Measurements from ENCODE around the gene EXOC2.

Gene EXOC2, protein sequence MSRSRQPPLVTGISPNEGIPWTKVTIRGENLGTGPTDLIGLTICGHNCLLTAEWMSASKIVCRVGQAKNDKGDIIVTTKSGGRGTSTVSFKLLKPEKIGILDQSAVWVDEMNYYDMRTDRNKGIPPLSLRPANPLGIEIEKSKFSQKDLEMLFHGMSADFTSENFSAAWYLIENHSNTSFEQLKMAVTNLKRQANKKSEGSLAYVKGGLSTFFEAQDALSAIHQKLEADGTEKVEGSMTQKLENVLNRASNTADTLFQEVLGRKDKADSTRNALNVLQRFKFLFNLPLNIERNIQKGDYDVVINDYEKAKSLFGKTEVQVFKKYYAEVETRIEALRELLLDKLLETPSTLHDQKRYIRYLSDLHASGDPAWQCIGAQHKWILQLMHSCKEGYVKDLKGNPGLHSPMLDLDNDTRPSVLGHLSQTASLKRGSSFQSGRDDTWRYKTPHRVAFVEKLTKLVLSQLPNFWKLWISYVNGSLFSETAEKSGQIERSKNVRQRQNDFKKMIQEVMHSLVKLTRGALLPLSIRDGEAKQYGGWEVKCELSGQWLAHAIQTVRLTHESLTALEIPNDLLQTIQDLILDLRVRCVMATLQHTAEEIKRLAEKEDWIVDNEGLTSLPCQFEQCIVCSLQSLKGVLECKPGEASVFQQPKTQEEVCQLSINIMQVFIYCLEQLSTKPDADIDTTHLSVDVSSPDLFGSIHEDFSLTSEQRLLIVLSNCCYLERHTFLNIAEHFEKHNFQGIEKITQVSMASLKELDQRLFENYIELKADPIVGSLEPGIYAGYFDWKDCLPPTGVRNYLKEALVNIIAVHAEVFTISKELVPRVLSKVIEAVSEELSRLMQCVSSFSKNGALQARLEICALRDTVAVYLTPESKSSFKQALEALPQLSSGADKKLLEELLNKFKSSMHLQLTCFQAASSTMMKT

DNA sequence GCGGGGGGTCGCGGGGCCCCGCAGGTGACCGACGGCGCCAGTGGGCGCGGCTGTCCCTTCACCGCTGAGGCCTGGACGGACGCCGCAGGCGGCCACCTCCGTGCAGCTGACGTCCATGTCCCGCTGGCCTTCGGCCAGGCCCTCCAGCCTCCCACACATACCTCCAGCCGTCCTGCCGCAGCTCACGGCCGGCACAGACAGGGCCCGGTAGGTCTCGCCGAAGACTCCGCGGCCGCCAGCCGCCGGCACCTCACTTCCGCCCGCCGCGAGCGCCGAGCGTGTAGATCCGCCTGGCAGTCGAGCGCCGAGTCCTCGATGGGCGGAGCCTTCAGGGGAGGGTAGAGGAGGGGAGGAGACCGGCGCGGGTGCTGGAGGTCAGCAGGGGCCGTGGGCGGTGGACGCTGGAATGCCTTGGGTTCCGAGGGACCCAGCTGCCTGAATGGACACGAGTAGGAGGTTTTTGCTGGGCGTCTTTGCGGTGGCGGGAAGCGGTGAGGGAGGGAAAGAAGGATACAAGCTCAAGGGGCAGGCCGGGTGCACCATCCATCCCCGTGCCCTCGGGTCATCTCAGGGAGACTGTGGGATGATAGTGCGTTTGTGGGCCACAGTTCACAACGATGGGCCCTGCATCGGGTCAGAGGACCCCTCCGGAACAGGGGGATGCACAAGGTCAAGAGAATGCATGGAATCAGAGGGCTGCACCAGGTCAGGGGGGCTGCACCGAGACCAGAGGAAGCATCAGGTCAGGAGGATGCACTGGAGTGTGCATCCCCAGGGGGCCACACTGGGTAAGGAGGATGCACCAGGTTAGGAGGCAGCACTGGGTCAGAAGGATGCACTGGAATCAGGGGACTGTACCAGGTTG lies at the start of gene EXOC2:
Gene EXOC2, minus strand, starts transcription at position 282 of the 865 bp plus-strand sequence. CDS start 55,321 bp downstream, outside the sequence.
- DNase-seq (ENCODE audit: low read depth): peak; percentile 90
- peak within 1 kb of the TSS; percentile 92 for H3K4me3 ChIP-seq (ENCODE audit: low read depth, low read length)
- TF ChIP-seq, protein P1, sequence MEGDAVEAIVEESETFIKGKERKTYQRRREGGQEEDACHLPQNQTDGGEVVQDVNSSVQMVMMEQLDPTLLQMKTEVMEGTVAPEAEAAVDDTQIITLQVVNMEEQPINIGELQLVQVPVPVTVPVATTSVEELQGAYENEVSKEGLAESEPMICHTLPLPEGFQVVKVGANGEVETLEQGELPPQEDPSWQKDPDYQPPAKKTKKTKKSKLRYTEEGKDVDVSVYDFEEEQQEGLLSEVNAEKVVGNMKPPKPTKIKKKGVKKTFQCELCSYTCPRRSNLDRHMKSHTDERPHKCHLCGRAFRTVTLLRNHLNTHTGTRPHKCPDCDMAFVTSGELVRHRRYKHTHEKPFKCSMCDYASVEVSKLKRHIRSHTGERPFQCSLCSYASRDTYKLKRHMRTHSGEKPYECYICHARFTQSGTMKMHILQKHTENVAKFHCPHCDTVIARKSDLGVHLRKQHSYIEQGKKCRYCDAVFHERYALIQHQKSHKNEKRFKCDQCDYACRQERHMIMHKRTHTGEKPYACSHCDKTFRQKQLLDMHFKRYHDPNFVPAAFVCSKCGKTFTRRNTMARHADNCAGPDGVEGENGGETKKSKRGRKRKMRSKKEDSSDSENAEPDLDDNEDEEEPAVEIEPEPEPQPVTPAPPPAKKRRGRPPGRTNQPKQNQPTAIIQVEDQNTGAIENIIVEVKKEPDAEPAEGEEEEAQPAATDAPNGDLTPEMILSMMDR (IDR thresholded peaks at IDR 0.05; ENCODE audit: insufficient read depth, low read depth, low read length, missing control alignments): no peak

DNA sequence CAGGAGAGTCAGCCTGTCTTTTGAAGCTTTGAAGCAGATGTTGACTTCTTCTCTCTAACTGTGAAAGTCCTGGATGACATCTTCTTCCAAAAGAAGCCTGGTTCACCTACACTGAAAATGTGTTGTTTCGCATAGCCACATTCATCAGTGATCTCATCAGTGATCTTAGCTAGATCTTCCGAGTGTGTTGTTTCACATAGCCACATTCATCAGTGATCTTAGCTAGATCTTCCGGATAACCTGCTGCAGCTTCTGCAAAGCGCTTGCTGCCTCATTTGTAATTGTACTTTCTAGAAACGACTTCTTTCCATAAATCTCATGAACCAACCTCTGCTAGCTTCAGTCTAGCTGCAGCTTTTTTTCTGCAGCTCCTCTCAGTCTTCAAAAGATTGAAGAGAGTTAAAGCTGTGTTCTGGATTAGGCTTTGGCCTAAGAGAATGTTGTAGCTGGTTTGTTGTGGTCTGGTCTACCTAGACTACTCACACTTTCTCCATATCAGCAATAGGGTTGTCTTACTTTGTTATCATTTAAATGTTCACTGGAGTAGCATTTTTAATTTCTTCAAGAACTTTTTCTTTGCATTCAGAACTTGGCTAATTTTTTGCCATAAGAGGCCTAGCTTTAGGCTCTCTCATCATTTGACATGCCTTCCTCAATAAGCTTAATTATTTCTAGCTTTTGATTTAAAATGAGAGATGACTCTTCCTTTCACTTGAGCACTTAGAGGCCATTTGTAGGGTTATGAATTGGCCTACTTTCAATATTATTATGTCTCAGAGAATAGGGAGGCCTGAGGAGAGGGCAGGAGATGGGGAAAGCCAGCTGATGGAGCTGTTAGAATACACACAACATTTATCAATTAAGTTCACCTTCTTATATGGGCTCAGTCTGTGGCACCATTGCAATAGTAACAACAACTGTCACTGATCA lies 48.7 kb upstream of the EXOC2 start:
- TF ChIP-seq, protein P1 (IDR thresholded peaks at IDR 0.05; ENCODE audit: insufficient read depth, low read depth, low read length, missing control alignments): no peak
- DNase-seq (ENCODE audit: low read depth): no peak
- H3K4me3 ChIP-seq (ENCODE audit: low read depth, low read length): no peak overlapping the region

DNA sequence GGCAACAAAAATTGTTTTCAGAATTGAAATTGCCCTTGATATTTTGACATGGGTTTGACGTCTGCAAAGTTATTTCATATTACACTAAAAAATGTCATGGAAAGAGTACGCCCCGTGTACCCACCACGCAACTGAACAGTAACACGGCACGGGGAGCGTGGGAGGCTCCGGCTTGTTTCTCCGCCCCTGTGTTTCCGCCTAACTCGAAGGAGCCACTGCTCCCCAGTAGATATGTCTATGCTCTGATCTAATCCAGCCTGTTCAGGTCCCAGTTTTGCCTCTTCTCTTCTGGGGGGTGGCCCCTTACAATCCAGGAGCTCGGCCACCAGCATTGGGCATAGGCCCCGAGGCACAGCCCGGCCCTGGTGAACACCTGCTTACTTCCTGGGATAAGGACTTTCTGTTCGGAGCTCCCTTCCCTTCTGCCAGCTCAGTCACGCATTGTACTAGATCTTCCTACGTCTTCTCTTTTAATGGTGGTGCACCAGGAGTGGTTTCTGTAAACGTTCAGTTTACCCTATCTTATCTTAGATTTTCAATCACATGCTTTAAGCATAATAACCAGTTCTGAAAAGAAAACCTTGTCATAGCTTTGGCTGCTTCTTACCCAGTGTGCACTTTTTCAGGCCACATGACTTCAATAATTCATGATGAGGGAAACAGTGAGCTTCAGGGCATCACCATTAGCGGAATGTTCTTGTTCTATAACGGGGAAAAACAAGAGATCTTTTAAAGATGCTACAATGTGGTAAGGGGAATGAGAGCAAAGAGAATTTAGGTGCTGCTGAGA lies 43.9 kb upstream of the EXOC2 start:
- no peak overlapping the region for H3K4me3 ChIP-seq (ENCODE audit: low read depth, low read length)
- no peak for DNase-seq (ENCODE audit: low read depth)
- TF ChIP-seq, protein P1 (IDR thresholded peaks at IDR 0.05; ENCODE audit: insufficient read depth, low read depth, low read length, missing control alignments): no peak

DNA sequence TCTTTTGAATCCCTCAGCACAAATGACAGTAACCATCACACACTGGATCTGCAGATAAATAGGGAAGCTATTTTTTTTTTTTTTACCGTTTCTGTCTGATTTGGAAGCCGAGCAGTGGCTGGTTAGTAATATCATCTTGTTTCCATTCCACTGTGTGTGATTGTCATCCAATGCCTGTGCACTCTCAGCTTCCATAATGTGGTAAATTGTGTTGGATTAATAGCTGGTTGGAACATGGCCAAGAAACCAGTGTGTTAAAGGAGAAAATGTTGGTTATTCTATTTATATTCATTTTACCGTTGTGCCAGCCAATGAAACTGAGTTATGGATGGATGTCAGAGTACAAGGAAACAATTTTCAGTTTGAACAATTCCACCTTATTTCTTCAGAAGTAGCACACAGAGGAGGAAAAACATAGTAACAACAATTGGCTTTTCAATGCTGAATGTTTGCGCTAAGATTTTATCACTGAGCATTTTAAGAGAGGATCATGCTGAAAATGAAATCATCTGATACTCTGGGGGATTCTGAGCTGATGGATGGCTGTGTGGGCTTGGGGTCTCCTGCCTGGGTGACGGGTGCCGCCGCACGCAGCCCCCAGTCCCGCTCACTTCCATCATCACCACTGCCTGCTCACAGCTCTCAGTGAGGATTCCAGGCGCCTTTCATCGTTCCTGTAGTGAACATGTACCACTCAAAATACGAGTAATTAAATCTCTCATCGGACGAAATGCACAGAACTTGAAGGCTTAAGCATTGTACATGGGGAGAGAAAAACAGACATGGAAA lies 40.7 kb upstream of the EXOC2 start:
- no peak for DNase-seq (ENCODE audit: low read depth)
- TF ChIP-seq, protein P1 (IDR thresholded peaks at IDR 0.05; ENCODE audit: insufficient read depth, low read depth, low read length, missing control alignments): no peak
- H3K4me3 ChIP-seq (ENCODE audit: low read depth, low read length): no peak overlapping the region

DNA sequence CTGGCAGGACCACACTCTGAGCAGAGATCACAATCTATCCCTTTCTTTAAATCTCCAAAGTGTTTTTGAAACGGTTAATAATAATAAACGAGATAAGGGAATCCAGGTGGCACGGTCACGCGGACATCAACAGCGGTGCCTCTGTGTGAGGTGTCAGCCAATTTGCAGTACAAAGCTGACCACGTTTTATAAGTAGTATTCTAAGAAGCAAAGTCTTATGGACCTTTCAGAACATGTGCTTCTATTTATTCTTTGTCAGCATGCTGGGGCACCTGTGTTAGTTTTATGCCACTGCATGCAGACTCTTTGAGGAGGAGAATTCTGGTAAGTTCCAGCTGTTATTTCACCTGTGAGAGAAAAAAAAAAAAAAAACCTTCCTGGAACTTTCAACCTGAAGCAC lies 39.0 kb upstream of the EXOC2 start:
- TF ChIP-seq, protein P1 (IDR thresholded peaks at IDR 0.05; ENCODE audit: insufficient read depth, low read depth, low read length, missing control alignments): no peak
- no peak overlapping the region for H3K4me3 ChIP-seq (ENCODE audit: low read depth, low read length)
- no peak for DNase-seq (ENCODE audit: low read depth)

Measured in GM12865 (cell line).